ENCODE data around the gene PUM1.
"Not testable (repeated sequence)": the region's sequence is repeated elsewhere in the genome, so short reads cannot be mapped to it uniquely, and the experiment has no call there.

The PUM1 gene

DNA sequence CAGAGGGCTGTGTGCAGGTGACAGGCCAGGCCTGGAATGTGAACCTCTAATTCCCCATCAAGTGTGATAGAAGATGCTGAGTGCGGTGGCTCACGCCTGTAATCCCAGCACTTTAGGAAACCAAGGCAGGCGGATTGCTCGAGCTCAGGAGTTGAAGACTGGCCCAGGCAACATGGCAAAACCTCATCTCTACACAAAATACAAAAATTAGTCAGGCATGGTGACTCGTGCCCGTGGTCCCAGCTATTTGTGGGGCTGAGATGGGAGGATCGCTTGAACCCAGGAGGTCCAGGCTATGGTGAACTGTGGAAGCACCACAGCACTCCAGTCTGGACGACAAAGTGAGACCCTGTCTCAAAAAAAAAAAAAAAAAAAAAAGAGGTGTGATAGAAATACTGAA, 40.1 kb upstream of the PUM1 start:
- DNase-seq (ENCODE audit: low spot score) = no peak
- TF ChIP-seq, protein P1, sequence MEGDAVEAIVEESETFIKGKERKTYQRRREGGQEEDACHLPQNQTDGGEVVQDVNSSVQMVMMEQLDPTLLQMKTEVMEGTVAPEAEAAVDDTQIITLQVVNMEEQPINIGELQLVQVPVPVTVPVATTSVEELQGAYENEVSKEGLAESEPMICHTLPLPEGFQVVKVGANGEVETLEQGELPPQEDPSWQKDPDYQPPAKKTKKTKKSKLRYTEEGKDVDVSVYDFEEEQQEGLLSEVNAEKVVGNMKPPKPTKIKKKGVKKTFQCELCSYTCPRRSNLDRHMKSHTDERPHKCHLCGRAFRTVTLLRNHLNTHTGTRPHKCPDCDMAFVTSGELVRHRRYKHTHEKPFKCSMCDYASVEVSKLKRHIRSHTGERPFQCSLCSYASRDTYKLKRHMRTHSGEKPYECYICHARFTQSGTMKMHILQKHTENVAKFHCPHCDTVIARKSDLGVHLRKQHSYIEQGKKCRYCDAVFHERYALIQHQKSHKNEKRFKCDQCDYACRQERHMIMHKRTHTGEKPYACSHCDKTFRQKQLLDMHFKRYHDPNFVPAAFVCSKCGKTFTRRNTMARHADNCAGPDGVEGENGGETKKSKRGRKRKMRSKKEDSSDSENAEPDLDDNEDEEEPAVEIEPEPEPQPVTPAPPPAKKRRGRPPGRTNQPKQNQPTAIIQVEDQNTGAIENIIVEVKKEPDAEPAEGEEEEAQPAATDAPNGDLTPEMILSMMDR (IDR thresholded peaks at IDR 0.05; ENCODE audit: borderline replicate concordance, control extremely low read depth, extremely low read depth, insufficient read depth, missing control alignments) = no peak
- in situ Hi-C loops (cut with MboI; ENCODE audit: low sequenced_read_pairs, unreplicated experiment) = no loop called here

DNA sequence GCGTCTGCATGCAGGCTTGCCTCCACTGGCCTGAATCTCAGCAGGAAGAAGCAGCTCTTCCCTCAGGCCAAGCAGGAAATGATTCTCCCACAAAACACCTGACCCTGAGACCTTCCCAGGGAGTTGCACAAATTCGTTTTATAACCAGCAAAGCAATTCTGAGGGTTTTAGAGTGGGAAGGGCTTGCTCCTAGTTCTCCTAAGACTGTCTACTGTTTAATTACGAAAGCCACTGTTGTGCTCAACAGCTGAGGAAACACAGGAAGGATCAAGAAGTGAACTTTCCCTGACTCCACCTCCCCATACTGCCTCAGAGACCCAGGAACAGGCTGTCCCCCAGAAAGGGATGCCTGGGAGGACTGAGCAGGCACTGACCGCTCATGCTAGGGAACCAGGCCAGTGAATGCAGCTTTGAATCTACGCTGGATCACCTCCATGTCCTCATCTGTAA, 37.0 kb upstream of the PUM1 start:
- in situ Hi-C loops (cut with MboI; ENCODE audit: low sequenced_read_pairs, unreplicated experiment) = no loop called here
- TF ChIP-seq, protein P1 (IDR thresholded peaks at IDR 0.05; ENCODE audit: borderline replicate concordance, control extremely low read depth, extremely low read depth, insufficient read depth, missing control alignments) = no peak
- DNase-seq (ENCODE audit: low spot score) = no peak

DNA sequence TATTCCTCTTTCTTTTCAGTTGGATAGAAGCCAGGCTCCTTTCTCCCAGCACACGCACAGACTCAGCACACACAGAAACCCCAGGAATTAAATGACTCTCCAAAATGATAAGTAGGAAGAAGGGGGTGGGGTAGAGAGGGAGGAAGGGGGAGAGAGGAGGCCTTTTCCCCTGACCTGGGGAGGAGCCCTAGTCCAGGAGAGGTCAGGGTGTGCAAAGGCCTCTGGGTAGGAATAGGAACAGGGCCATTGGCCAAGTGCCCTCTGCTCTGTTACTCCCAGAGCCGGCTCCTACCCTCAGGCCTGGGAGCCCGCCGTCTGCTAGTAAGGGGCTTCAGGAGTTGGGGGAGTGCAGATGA, 35.6 kb upstream of the PUM1 start:
- in situ Hi-C loops (cut with MboI; ENCODE audit: low sequenced_read_pairs, unreplicated experiment) = no loop called here
- TF ChIP-seq, protein P1 (IDR thresholded peaks at IDR 0.05; ENCODE audit: borderline replicate concordance, control extremely low read depth, extremely low read depth, insufficient read depth, missing control alignments) = no peak
- DNase-seq (ENCODE audit: low spot score) = no peak

DNA sequence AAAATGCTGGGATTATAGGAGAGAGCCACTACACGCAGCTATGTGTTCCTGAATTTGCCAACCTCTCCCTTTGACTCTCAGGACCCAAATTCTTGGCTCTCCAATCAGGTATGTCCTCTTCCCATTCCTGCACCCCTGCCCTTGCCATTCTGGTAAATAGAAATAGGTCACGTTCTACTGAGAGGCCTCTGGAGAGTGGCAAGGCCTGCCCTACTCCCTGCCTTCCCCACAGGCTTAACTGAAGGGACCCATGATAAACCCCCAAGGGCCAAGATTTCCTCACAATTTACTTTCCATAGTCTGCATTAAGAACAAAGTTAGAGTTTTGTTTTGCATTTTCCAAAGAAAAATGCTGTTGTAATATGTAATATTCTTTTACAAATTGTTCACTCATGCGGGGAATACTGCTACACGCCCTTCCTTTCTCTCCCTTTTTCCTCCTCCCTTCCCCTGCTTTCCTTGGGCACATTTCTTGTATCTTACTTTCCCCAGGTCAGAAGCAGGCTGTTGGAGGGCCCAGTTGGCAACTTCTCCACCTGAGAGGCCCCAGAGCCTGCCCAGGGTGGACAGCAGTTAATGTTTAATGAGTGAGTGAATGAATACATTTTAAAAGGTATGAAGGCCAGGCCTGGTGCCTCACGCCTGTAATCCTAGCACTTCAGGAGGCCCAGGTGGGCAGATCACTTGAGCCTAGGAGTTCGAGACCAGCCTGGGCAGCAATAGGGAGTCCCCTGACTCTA, 33.9 kb upstream of the PUM1 start:
- in situ Hi-C loops (cut with MboI; ENCODE audit: low sequenced_read_pairs, unreplicated experiment) = no loop called here
- TF ChIP-seq, protein P1 (IDR thresholded peaks at IDR 0.05; ENCODE audit: borderline replicate concordance, control extremely low read depth, extremely low read depth, insufficient read depth, missing control alignments) = no peak
- DNase-seq (ENCODE audit: low spot score) = no peak

DNA sequence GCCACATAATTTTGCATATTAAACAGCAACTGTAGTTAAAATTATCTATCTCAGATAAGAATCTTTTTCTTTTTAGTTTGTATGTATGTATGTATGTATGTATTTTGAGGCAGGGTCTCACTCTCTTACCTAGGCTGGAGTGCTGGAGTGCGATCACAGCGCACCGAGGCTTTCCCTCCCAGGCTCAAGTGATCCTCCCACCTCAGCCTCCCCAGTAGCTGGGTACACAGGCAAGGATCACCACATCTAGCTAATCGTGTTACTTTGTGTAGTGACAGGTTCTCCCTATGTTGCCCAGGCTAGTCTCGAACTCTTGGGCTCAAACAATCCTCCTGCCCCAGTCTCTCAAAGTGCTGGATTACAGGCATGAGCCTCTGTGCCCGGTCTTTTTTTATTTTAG, 30.5 kb upstream of the PUM1 start:
- in situ Hi-C loops (cut with MboI; ENCODE audit: low sequenced_read_pairs, unreplicated experiment) = no loop called here

DNA sequence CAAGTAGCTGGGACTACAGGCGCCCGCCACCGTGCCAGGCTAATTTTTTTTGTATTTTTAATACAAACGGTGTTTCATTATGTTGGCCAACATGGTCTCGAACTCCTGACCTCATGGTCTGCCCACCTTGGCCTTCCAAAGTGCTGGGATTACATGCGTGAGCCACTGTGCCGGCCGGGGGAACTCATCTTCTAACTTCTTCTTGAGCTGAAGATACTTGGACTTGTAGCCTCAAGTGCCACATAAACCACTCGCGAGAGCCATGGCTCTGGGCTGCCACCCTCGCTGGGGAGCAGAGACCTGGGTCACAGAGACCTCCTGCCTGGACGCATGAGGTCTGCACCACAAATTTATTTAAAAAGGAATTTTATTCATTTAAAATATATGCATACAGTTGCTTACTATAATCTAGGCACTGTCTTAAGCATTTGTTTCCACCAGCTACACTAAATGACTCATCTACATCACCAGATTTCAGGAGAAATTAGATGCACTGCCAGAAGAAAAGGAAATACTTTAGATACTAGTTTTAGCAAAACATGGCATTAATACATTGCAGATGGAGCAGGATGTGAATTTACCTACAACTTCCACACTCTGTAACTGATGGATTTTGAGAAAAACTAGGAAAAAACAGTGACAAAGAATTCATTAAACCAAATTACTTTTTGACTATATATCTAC, 29.9 kb upstream of the PUM1 start:
- no peak for DNase-seq (ENCODE audit: low spot score)
- TF ChIP-seq, protein P1 (IDR thresholded peaks at IDR 0.05; ENCODE audit: borderline replicate concordance, control extremely low read depth, extremely low read depth, insufficient read depth, missing control alignments) = no peak
- in situ Hi-C loops (cut with MboI; ENCODE audit: low sequenced_read_pairs, unreplicated experiment) = no loop called here

More for the DNA sequence above, 30.5 kb upstream of the PUM1 start:
- TF ChIP-seq, protein P1 (IDR thresholded peaks at IDR 0.05; ENCODE audit: borderline replicate concordance, control extremely low read depth, extremely low read depth, insufficient read depth, missing control alignments) = no peak
- DNase-seq (ENCODE audit: low spot score) = no peak

DNA sequence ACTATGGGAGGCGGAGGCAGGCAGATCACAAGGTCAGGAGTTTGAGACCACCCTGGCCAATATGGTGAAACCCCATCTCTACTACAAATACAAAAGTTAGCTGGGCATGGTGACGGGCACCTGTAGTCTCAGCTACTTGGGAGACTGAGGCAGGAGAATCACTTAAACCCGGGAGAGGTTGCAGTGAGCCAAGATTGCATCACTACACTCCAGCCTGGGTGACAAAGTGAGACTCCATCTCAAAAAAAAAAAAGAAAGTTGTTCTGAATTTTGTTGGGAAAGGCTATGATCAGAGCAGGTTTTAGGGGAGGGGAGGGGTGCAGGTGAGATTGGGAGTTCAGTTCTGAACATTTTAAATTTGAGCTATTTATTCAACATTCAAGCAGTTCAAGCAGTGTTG, 22.6 kb upstream of the PUM1 start:
- in situ Hi-C loops (cut with MboI; ENCODE audit: low sequenced_read_pairs, unreplicated experiment); DNase-seq (ENCODE audit: low spot score): not testable (repeated sequence)

All from GM13976 (cell line).